Measurements from ENCODE around the gene LRRFIP1.

GRCh38 chr2:237799060-237799428 is 171.7 kb downstream of the LRRFIP1 start:
- TF ChIP-seq CTCF (IDR thresholded peaks at IDR 0.05) (no peak), EZH2 (IDR thresholded peaks at IDR 0.05) (no peak), EZH2phosphoT487 (IDR thresholded peaks at IDR 0.05) (no peak)

Data from neural progenitor cell (in vitro differentiated cells).